GM12872 (cell line): ENCODE results near the gene KCTD11.

Experiments used
- CTCF ChIP-seq: IDR thresholded peaks from 3 replicates; pipeline ENCODE4 v1.5.1; 2011; ENCODE audit warnings: low read depth, mild to moderate bottlenecking, low read length, moderate library complexity; ENCODE audit not compliant: insufficient read depth

Gene KCTD11

GRCh38 chr17:7380855-7381683 lies 29.1 kb downstream of the KCTD11 start, which contains the start of gene TNK1:
Gene TNK1, plus strand, starts transcription at chr17:7381089. Its CDS starts 1,838 bp downstream, at chr17:7382927.
- TF ChIP-seq CTCF, result no peak

GRCh38 chr17:7382901-7383300 lies 30.9 kb downstream of the KCTD11 start:
- no peak for TF ChIP-seq CTCF

DNA sequence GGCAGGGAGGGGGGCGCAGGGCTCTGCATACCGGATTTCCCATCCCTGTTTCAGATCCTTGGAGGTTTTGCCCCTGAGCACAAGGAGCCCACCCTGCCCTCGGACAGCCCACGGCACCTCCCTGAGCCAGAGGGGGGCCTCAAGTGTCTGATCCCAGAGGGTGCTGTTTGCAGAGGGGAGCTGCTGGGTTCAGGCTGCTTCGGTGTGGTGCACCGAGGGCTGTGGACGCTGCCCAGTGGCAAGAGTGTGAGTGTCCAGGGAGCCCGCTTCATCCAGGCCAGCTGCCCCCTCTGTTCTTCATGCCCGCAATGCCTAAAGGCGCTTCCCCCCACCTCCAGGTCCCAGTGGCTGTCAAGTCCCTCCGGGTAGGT lies 31.4 kb downstream of the KCTD11 start:
- no peak for TF ChIP-seq CTCF

- TF ChIP-seq CTCF, result no peak
Observed at GRCh38 chr17:7383742-7384488, 32.0 kb downstream of the KCTD11 start.

DNA sequence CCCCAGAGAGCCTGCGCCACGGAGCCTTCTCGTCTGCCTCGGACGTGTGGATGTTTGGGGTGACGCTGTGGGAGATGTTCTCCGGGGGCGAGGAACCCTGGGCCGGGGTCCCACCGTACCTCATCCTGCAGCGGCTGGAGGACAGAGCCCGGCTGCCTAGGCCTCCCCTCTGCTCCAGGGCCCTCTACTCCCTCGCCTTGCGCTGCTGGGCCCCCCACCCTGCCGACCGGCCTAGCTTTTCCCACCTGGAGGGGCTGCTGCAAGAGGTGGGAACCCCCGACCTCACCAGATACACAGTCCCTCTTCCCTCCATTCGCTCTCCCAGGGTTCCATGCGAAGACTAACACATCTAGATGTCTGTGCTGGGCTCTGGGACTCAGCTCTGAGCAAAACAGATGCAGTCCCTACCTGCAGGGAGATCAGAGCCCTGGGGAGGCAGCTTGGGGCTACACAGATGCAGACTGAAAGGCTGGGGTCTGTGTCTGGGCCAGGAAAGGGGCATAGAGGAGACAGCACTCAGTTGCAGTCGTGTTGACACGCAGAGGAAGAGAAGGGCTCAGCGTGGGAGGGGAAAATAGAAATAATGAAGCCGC lies 32.6 kb downstream of the KCTD11 start:
- TF ChIP-seq CTCF, result no peak

- no peak for TF ChIP-seq CTCF
Observed at GRCh38 chr17:7388856-7389255, 36.9 kb downstream of the KCTD11 start.

DNA sequence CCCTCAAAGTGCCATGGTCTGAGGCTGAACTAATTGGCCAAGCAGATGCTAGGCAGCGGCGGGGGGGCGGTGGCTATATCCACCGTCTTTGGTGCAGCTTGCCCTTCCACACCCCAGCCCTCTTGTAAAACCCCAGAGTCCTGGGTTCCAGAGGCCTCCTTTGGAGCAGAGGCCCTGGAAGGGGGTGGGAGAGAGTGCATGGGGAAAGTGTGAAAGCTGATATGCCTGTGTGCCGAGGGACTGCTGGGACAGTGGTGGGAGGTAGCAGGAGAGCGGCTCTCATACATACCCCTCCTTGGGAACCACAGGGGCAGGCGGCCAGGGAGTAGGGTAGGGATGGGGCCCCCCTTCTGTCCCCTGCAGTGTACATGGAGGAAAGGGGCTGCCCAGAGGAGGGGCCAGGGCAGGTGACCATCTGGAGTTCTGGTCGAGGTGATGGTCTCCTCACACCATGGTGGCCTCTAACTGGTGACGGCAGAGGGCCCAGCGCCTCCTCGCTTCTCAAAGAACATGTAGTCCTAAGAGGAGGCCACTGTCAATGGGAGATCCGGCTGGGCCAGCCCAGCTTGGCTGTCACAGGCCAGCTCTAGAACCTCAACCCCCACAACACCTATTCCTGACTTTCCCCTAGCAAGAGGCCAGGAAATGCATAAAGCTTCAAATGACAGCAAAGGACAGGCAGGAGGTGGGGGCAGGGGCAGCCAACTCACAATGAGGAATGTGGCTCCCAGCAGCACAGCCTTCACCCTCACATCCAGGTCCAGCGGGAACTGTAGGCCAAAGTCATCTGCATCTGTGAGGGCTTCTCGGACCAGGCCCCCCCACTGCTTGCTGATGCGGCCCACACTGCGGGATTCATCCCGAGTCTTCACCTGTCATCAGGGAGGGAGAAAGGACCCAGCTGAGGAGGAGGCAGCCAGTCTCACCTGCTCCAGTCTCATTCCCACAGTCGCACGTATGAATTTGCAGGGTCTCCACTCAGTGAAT lies 38.3 kb downstream of the KCTD11 start:
- no peak for TF ChIP-seq CTCF
